ENCODE data around the gene SLC9C1.

DNA sequence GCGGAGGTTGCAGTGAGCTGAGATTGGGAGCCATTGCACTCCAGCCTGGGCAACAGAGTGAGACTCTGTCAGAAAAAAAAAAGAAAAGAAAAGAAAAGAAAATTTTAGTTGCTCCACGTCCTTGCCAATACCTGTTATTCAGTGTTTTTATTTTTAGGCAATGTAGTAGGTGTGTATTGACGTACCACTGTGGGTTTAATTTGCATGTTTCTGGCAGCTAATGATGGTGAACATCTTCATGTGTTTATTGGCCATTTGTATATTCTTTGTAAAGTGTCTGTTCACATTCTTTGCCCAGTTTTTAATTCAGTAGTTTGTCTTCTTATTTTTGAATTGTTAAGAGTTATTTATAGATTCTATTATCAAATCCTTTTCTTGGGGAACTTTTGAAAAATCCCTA lies 122.9 kb downstream of the SLC9C1 start:
- TF ChIP-seq, protein P1, sequence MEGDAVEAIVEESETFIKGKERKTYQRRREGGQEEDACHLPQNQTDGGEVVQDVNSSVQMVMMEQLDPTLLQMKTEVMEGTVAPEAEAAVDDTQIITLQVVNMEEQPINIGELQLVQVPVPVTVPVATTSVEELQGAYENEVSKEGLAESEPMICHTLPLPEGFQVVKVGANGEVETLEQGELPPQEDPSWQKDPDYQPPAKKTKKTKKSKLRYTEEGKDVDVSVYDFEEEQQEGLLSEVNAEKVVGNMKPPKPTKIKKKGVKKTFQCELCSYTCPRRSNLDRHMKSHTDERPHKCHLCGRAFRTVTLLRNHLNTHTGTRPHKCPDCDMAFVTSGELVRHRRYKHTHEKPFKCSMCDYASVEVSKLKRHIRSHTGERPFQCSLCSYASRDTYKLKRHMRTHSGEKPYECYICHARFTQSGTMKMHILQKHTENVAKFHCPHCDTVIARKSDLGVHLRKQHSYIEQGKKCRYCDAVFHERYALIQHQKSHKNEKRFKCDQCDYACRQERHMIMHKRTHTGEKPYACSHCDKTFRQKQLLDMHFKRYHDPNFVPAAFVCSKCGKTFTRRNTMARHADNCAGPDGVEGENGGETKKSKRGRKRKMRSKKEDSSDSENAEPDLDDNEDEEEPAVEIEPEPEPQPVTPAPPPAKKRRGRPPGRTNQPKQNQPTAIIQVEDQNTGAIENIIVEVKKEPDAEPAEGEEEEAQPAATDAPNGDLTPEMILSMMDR (conservative IDR thresholded peaks at IDR 0.05 in 1 of 2, IDR thresholded peaks at IDR 0.05 in 1 of 2; ENCODE audit: low read depth in 1 of 2, low read length in 2 of 2) = no peak
- TF ChIP-seq EZH2 (IDR thresholded peaks at IDR 0.05; ENCODE audit: low read length, missing control alignments) = no peak
